GM19238 (cell line): ENCODE measurements around the gene DPP10.

ENCODE experiments used
- DNase-seq: peaks from one replicate; pipeline ENCODE4 v3.0.0; 2011; ENCODE audit warnings: low spot score; ENCODE audit not compliant: insufficient read length

DPP10 gene

GRCh38 chr2:114789989-114790388 is 347.5 kb downstream of the DPP10 start:
- no peak for DNase-seq

- no peak for DNase-seq
Observed at GRCh38 chr2:114797540-114797939, 355.1 kb downstream of the DPP10 start.

- DNase-seq: no peak
Observed at GRCh38 chr2:114797942-114798341, 355.5 kb downstream of the DPP10 start.

- DNase-seq: no peak
Observed at GRCh38 chr2:114800371-114800770, 357.9 kb downstream of the DPP10 start.

GRCh38 chr2:114805195-114805594 is 362.8 kb downstream of the DPP10 start:
- no peak for DNase-seq

GRCh38 chr2:114810092-114810491 is 367.7 kb downstream of the DPP10 start:
- no peak for DNase-seq

GRCh38 chr2:114812261-114812660 is 369.8 kb downstream of the DPP10 start:
- DNase-seq: no peak

- no peak for DNase-seq
Observed at GRCh38 chr2:114814355-114814754, 371.9 kb downstream of the DPP10 start.

GRCh38 chr2:114821055-114821454 is 378.6 kb downstream of the DPP10 start:
- DNase-seq: no peak

GRCh38 chr2:114843963-114844362 is 401.5 kb downstream of the DPP10 start:
- no peak for DNase-seq

- no peak for DNase-seq
Observed at GRCh38 chr2:114857196-114857595, 414.8 kb downstream of the DPP10 start.

GRCh38 chr2:114859726-114860510 is 417.5 kb downstream of the DPP10 start:
- no peak for DNase-seq

GRCh38 chr2:114862243-114862642 is 419.8 kb downstream of the DPP10 start:
- DNase-seq: no peak

GRCh38 chr2:114864901-114865300 is 422.5 kb downstream of the DPP10 start:
- no peak for DNase-seq

- DNase-seq: no peak
Observed at GRCh38 chr2:114880046-114880445, 437.6 kb downstream of the DPP10 start.

GRCh38 chr2:114919985-114920384 is 477.5 kb downstream of the DPP10 start:
- DNase-seq: no peak

GRCh38 chr2:114922076-114922475 is 479.6 kb downstream of the DPP10 start:
- no peak for DNase-seq

- no peak for DNase-seq
Observed at GRCh38 chr2:114925296-114926255, 483.1 kb downstream of the DPP10 start.

- DNase-seq: no peak
Observed at GRCh38 chr2:114926303-114926702, 483.9 kb downstream of the DPP10 start.

GRCh38 chr2:114929225-114929624 is 486.8 kb downstream of the DPP10 start:
- DNase-seq: no peak

GRCh38 chr2:114933671-114934241 is 491.3 kb downstream of the DPP10 start:
- no peak for DNase-seq

GRCh38 chr2:114935031-114935430 is 492.6 kb downstream of the DPP10 start:
- no peak for DNase-seq
